GM18867 (cell line): ENCODE measurements around the gene UBAP1.
"Not testable (repeated sequence)": the region's sequence is repeated elsewhere in the genome, so short reads cannot be mapped to it uniquely, and the experiment has no call there.

Source experiments
- ATAC-seq: cut with Tn5 transposase; IDR thresholded peaks from one replicate; pipeline ENCODE4 v1.9.1; 2021; ENCODE audit warnings: mild to moderate bottlenecking, moderate library complexity; ENCODE audit not compliant: unreplicated experiment

The UBAP1 gene

DNA sequence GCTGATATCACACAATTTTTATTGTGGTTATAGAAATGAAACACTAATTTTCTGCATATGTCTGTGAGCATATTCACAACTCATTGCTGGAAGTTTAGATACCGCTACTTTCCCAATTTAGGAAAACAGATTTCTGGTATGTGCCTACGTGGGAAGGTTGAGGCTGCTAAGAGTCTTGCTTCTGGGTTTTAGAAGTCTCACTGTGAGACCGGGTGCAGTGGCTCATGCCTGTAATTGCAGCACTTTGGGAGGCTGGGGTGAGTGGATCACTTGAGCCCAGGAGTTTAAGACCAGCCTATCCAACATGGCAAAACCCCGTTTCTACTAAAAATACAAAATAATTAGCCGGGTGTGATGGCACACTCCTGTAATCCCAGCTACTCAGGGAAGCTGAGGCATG, 39.6 kb downstream of the UBAP1 start:
- no peak for ATAC-seq

GRCh38 chr9:34219421-34219820, 40.6 kb downstream of the UBAP1 start:
- ATAC-seq: no peak

GRCh38 chr9:34220218-34220617, 41.4 kb downstream of the UBAP1 start:
- ATAC-seq: no peak

DNA sequence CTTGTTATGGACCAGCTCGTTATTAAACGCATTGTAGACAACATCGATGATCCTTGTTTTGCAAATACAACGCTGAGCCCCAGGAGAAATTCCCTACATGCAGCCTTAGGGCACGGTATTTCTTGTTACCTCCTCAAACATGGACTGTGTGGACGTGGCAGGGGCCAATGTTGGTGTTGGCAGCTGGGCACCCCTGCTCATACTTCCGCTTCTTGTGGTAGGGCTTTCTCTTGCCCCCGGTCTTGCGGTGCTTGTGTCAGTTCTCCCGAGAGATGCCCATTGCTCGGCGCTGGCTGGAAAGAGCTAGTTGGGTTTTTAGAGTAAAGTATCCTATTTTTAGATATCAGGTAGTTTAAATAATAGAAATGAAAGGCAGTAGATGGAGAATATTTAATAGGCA, 45.5 kb downstream of the UBAP1 start:
- no peak for ATAC-seq

DNA sequence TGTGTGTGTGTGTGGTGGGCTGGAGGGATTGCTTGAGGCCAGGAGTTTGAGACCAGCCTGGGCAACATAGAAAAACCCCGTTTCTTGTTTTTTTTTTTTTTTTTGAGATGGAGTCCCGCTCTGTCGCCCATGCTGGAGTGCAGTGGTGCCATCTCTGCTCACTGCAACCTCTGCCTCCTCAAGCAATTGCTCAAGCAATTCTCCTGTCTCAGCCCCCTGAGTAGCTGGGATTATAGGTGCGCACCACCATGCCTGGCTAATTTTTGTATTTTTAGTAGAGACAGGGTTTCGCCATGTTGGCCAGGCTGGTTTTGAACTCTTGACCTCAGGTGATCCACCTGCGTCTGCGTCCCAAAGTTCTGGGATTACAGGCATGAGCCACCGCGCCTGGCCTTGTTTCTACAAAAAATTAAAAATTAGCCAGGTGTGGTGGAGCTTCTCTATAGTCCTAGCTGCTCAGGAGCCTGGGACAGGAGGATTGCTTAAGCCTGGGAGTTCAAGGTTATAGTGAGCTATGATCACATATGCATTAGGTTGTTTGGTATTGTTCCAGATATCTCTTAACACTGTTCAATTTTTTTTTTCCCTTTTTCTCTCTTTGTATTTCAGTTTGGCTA, 47.4 kb downstream of the UBAP1 start:
- ATAC-seq: not testable (repeated sequence)

- no peak for ATAC-seq
Measured at GRCh38 chr9:34227445-34227844, 48.6 kb downstream of the UBAP1 start.

DNA sequence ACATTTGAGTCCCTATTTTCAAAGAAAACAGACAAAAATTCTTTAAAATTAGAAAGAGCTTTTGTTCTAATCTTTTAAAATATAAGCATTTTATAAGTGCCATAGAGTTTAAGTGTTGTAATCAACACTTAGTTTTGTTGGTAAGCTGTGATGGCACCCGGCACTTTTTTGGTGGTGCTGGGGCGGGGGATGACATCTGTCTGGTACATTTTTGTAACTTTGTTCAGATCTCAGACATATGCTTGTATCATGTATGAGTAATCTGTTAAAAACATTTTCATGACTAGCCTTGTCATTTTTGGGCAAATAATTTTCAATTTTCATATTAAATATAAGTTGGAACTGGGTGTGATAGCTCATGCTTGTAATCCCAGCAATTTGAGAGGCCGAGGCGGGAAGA, 51.7 kb downstream of the UBAP1 start:
- no peak for ATAC-seq

DNA sequence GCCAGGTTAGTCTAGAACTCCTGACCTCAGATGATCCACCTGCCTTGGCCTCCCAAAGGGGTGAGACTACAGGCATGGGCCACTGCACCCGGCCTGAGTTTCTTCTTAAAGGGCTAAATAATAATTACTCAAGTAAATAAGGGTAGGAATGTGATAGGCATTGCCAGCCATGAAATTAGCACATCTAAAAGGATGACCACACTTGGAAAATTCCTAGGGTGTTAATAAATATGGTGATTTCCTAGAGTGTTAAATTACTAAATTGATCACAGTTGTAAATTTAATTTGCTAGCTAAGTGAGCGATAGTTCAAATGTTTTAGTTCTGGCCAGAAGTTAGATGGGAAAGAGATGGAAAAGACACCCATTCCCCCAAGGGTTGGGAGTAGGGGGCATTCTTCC, 53.4 kb downstream of the UBAP1 start:
- ATAC-seq: no peak

DNA sequence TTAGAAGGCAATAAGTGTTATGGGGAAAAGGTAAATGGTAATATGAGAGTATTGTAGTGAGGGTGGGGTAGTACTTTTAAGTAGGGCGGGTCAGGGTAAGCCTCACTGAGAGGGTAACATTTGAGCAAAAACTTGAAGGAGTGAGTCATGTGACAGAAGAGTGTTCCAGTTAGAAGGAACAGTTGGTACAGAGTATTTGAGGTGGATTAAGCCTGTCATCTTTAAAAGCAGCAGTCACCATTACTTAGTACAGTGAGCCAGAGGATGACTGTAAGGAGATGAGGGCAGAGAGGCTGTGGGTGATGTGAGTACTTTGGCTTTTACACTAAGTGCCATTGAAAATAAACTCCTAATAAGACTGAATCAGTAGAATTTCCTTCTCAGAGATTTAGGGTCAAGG, 54.8 kb downstream of the UBAP1 start:
- ATAC-seq: no peak

- no peak for ATAC-seq
Measured at GRCh38 chr9:34237836-34238235, 59.0 kb downstream of the UBAP1 start.

- no peak for ATAC-seq
Measured at GRCh38 chr9:34240006-34240405, 61.2 kb downstream of the UBAP1 start.

DNA sequence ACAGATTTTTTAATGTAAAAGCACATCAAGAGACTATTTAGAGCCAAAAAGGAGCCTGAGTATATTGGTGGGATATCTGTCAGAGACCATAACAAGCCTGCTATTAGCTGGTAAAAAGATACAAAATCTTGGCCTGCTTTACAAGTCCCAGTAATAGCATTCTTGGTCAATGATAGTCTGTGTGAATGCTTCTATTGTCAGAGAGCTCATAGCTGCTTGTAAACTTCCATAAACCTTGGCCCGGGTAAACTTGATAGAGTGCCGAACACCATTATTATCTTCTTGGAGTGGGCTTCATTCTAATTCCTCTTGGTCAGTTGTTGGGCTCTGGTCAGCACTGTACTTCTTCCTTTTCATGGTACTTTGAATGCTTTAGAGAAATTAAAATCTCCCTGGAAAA, 64.0 kb downstream of the UBAP1 start:
- ATAC-seq: no peak

- ATAC-seq: not testable (repeated sequence)
Measured at GRCh38 chr9:34245212-34245611, 66.4 kb downstream of the UBAP1 start.

- no peak for ATAC-seq
Measured at GRCh38 chr9:34246453-34246852, 67.6 kb downstream of the UBAP1 start.

- ATAC-seq: not testable (repeated sequence)
Measured at GRCh38 chr9:34247782-34248181, 68.9 kb downstream of the UBAP1 start.

- no peak for ATAC-seq
Measured at GRCh38 chr9:34249274-34249673, 70.4 kb downstream of the UBAP1 start.

DNA sequence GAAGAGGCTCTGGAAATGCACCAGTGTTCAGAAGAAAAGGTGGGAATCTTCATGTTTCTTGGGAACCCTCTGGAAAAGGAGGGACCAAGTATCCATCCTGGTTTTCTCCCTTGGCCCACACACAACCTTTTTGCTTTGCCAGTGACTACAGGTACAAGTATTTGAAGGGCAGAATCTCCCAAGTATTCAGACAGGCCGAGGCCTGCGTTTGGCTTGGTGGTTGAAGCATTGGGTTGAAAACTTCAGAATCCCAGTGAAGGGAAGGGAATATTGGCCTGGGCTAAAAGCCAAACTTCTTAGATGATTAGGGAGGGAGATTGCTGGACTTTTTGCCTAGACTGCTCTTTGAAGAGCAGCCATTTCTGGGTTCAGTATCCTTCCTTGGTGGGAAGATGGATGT, 71.9 kb downstream of the UBAP1 start:
- ATAC-seq: no peak

GRCh38 chr9:34252016-34252415, 73.2 kb downstream of the UBAP1 start:
- no peak for ATAC-seq

DNA sequence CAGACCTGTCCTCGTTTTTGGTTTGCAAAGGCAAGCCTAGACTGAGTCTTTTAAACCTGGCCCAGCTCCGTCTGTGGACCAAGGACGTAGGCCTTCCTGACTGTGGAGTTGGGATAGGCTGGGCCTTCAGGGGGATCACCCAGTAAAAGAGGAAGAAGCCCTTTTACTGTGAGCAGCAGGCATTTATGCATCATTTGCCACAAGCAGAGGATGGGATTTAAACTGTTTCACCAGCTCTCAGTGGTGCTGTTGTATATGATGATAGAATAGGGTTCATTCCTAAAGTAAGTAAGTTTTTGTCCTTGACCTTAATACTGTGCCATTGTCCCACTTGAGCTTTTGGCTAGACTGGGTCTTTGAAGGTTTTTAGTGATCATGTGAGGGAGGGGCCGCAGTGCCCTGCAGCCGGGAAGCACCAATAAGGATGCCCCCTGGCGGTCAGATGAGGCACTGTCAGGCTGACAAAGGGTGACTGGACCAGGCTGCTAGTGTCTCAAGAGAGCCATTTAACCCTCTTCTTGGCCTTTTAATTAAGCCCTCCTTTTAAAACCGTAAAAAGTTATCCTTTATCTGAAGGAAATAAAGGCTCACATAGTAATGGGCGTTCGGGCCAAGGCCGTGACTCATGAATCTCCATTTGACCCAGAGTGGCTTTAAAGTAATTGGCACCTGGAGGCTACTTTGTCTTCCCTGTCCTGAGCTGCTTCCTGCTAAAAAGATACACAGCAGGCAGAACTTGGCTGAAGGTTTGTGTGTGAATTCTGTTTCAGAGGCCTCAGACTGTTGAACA, 74.0 kb downstream of the UBAP1 start:
- no peak for ATAC-seq

- ATAC-seq: no peak
Measured at GRCh38 chr9:34253460-34253837, 74.6 kb downstream of the UBAP1 start.

DNA sequence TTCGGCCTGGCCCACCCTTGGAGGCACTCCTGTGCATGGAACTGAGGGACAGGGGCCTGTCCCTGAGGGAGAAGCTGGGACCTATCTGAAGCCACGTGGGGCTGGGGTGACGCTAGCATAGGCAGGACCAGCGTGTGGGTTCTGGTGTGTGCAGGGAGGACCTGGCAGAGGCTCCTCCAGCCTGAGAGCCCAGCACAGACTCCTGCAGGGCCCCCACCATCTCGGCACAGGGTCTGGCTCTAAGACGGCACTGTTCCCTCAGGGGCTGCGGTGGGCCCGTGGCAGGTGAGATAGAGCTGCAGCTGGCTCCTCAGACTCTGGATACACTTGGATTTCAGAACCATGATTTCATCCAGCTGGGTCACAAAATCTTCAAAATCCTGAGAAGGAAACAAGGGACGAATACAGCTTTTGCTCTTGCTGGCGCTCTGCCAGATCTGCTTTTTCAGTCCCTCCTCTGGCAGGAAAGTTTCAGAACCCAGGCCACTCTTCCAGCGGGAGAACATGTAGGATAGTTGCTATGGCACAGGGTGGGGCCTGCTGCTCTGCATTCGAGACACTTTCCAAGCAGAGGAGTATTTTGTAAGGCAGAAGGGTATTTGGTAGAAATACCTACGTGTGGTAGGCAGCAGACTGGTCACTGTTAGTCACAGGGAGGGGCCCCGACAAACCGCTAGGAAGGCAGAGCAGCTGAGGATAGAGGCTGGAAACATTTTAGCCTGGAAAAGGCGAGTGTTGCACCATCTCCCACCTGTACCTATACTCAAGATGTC, 75.5 kb downstream of the UBAP1 start:
- ATAC-seq: no peak
